Lower leg skin (tissue), 3 donors: Measurements from ENCODE around the gene WFDC8.

Experiments used
- CTCF ChIP-seq, 3 donors: fragments of 450-650 bp; IDR thresholded peaks; one replicate each; pipeline ENCODE4 v1.5.1; 2016; ENCODE audit warnings: antibody characterized with exemption in 3 of 3, mild to moderate bottlenecking in 3 of 3, moderate library complexity in 2 of 3
- POLR2A ChIP-seq, 2 donors: fragments of 450-650 bp; IDR thresholded peaks; one replicate each; pipeline ENCODE4 v1.6.1; 2016 to 2017; ENCODE audit warnings: antibody characterized with exemption in 2 of 2, mild to moderate bottlenecking in 1 of 2, moderate library complexity in 1 of 2

- TF ChIP-seq CTCF (IDR thresholded peaks at IDR 0.05) (no peak), POLR2A (IDR thresholded peaks at IDR 0.05) (no peak)
These were observed 55.3 kb downstream of the WFDC8 start for GRCh38 chr20:45523821-45524220.
